GM19438 (cell line): ENCODE results near the gene FCGR2B.
A peak's percentile ranks its signal among the peaks of the same experiment; 100 is the strongest.
"Not testable (repeated sequence)": the region's sequence is repeated elsewhere in the genome, so short reads cannot be mapped to it uniquely, and the experiment has no call there.

Source experiments
- ATAC-seq: cut with Tn5 transposase; IDR thresholded peaks from one replicate; pipeline ENCODE4 v1.9.1; 2021; ENCODE audit warnings: low read depth; ENCODE audit not compliant: unreplicated experiment

The FCGR2B gene

GRCh38 chr1:161644855-161645254 is 18.1 kb upstream of the FCGR2B start:
- not testable (repeated sequence) for ATAC-seq

DNA sequence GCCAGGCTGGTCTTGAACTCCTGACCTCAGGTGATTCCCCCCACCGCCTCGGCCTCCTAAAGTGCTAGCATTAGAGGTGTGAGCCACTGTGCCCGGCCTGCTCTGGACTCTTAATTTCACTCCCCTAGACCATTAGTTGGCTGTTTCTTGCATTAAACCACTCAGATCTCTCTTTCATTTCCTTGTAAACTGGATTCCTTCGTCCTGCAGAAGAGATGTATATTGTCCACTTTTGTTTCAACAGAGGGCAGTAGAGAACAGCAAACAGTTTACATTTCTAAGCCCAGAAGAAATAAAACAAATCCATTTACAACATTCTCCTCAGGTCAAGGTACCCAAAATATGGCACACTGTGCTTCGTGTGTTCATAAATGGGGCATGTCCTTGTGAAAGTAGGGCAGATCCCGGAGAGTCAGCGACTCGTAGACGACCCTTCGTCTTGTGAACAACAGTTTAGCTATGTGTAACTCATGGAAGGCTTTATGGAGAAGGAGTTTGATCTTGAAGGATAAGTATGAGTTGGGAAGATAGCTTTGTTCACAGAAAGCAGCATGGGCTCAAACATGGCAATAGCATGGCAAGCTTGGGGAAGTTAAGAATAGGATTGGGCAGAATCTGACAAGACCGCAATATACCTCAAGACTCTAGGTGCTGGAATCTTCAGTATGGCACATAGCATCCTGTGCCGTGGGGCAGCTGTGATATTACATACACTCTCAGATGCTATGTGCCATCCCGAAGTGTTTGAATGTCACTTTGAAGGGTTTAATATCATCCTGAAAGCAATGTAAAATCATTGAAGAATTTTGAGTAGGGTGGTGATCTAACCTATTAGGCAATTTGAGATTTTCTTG is 15.2 kb upstream of the FCGR2B start:
- not testable (repeated sequence) for ATAC-seq

- ATAC-seq: not testable (repeated sequence)
These were observed 9.4 kb upstream of the FCGR2B start for GRCh38 chr1:161653541-161653940.

- ATAC-seq: not testable (repeated sequence)
These were observed 9.0 kb upstream of the FCGR2B start for GRCh38 chr1:161653971-161654370.

- ATAC-seq: not testable (repeated sequence)
These were observed 4.4 kb upstream of the FCGR2B start for GRCh38 chr1:161658524-161658923.

DNA sequence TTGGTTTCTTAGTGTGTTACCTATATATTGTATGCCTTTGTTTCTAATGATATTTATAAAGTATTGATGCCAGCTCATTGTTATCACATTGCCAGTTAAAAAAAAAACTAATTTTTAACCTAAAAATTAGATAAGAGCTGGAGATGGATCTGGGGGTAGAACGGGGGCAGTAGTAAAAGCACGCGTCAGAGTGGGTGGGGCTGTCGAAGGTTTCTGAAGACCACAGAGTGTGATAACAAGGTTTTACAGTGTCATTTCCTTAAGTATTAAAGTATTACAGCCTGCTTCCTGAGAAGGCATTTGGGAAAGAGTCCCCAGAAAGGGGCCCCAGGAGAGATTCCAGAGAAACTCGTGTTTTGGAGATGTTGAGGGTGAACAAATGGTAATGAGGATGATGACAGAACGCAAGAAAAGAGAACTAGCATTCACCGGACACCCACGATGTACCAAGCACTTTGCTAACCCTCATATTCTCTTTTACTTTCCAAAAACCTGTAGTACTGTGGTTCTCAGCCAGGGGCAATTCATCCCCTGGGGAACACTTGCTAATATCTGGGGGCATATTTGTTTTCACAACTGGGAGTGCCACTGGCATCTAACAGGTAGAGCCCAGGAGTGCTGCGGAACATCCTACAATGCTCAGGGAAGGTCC is 1.2 kb upstream of the FCGR2B start:
- ATAC-seq: not testable (repeated sequence)

DNA sequence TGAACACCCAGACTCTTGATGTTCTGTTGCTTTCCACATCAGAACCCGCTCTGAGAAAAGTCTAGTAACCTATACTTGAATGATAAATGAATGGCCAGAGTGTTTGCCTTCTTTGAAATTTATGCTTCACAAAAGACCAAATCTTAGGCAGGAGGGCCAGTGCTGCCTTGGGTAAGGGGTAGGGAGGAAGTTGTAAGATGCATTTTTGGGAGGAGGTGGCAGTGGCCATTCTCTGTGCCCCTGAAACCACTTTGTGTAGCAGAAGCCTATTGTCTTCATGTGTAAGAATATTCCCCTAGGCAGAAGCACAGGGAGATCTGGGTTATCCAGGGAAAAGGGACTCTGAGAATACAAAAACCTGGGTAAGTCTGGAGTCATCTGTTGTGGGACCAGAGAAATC is 626 bp downstream of the FCGR2B start:
- peak; percentile 14 for ATAC-seq

GRCh38 chr1:161664689-161665088 is 1.7 kb downstream of the FCGR2B start:
- not testable (repeated sequence) for ATAC-seq

DNA sequence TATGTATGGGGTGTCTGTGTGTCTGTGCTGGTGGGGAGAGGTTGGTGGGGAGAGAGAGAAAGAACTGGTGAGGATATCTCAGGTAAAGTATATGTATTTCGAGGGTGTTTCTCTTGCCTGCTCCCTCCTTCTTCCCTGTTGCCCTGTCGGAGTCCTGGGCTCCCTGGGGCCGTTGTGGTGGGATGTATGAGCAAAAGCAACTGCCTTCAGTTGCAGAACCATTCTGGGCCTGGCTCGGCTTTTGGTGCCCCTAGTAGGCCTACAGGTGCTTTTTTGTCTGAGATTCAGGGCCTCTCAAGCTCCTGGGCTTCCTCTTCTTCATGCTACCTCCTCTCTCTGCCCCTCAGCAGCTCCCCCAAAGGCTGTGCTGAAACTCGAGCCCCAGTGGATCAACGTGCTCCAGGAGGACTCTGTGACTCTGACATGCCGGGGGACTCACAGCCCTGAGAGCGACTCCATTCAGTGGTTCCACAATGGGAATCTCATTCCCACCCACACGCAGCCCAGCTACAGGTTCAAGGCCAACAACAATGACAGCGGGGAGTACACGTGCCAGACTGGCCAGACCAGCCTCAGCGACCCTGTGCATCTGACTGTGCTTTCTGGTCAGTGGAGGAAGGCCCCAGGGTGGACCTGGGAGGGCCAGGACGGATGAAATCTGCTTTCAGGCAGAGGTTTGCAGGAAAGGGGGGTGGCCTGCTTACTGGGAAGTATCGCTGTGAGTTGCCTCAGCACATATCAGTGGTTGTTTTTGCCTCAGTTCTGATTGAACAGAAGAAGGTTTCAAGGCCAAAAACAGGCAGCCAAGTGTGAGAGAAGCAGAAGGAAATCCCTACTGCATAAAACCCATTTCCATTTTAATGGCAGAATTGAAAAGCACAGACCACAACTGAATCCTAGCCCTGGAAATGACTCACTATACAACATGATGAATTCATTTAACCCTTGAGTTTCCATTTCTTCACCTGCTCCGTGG is 8.4 kb downstream of the FCGR2B start:
- ATAC-seq: not testable (repeated sequence)

DNA sequence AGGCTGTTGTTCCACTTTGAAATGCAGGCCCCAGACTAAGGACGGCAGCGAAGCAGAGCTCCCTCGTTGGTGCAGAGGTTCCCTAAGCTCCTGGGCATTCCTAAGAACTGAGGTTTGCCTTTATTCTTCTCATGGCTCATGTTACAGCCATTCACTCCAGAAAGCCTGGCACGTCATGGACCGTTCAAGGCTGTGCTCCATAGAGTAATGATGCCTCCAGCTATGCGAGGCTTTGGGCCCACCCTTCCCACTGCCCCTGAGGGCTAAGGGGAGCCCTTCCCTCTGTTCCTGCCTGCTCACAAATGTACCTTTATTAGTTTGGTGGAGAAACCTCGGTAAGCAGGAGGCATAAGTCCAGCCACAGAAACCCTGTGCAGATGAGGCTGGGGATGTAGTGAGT is 10.5 kb downstream of the FCGR2B start:
- not testable (repeated sequence) for ATAC-seq

- ATAC-seq: not testable (repeated sequence)
These were observed 11.5 kb downstream of the FCGR2B start for GRCh38 chr1:161674447-161674846.

- ATAC-seq: not testable (repeated sequence)
These were observed 12.0 kb downstream of the FCGR2B start for GRCh38 chr1:161674908-161675307.

- ATAC-seq: no peak
These were observed 13.5 kb downstream of the FCGR2B start for GRCh38 chr1:161676441-161676840.

DNA sequence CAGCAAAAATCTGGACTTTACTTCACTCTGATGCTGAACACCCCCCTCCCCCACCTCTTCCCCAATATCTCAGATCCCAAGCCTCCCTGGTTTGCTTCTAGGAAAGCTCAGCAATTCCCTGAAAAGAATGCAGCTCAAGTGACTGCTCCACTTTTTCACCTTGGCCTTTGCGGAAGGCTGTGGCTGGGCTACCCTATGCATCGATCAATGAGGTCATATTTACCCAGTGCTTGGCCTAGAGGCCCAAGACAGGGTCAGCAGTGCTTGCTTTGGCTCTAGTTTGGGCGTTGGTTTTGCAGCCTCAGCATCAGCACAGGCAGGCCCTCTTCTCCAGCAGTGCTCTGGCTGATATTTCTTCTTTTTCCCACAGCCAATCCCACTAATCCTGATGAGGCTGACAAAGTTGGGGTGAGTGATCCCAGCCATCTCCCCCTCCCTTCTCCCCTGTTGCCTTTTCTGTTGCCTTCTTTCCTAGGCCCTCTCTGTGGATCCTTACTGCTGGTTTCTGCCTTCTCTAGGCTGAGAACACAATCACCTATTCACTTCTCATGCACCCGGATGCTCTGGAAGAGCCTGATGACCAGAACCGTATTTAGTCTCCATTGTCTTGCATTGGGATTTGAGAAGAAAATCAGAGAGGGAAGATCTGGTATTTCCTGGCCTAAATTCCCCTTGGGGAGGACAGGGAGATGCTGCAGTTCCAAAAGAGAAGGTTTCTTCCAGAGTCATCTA is 14.2 kb downstream of the FCGR2B start:
- ATAC-seq: no peak

DNA sequence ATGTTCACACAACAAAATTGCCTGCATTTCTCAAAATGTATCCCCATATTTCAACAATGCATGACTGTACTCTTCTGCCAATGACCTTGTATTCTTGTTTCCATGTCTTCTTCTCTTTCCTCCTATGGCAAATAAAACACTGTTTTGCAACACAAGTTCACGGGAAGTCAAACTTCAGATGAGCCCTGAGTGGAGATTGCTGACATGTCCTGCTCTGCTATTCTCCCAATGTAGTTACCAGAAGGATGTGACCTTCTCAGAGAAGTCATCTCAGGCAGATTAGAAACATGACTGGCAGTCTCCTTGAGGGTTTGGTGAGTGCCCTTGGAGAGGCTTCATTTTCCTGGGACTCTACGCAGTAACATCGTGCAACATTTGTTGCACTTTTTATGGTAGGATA is 15.6 kb downstream of the FCGR2B start:
- ATAC-seq: no peak

GRCh38 chr1:161681879-161682278 is 18.9 kb downstream of the FCGR2B start:
- ATAC-seq: no peak

DNA sequence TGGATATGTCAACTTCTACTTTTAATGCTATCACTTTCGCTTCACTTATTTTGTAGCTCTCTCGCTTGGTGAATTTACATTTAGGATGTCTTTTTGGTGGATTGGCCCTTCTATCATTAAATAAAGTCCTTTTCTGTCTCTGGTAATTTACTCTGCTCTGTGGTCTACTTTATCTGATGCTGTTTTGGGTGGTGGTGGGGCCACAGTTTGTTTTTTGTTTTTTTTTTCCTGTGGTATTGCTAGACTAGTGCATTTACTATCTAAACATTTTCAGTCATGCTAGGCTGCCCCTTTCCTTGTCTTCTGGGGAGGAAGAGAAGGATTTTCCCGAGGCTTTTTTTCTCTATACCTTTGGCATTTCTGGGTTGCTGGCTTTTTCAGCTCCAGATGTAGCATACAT is 26.0 kb downstream of the FCGR2B start:
- ATAC-seq: no peak

- ATAC-seq: no peak
These were observed 28.9 kb downstream of the FCGR2B start for GRCh38 chr1:161691846-161692245.

DNA sequence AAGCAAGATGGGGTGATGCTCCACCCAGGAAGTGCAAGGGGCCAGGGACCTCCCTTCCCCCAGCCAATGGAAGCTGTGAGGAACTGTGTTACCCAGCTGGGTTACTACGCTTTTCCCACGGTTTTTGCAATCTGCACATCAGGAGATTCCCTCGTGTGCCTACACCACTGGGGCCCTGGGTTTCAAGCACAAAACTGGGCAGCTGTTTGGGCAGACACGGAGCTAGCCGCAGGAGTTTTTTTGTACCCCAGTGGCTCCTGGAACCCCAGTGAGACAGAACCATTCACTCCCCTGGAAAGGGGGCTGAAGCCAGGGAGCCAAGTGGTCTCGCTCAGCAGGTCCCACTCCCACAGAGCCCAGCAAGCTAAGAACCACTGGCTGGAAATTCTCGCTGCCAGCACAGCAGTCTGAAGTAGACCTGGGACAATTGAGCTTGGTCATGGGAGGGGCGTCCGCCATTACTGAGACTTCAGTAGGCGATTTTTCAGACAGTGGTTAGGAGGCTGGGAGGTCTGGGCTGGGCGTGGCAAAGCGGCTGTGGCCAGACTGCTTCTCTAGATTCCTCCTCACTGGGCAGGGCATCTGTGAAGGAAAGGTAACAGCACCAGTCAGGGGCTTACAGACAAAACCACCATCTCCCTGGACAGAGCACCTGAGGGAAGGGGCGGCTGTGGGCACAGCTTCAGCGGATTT is 30.2 kb downstream of the FCGR2B start:
- ATAC-seq: not testable (repeated sequence)
